Measurements from ENCODE around the gene P2RX6.
A peak's percentile ranks its signal among the peaks of the same experiment; 100 is the strongest.

Gene P2RX6

GRCh38 chr22:20983081-20983771, 31.7 kb upstream of the P2RX6 start:
- H3K36me3 Mint-ChIP-seq (ENCODE audit: insufficient read depth): peaks cover 15% of the 10 kb centered on the region
- ATAC-seq (replicated peaks): no peak
- peak overlapping the region; percentile 92 to 97 for H3K4me3 Mint-ChIP-seq
- peak overlapping the region; percentile 90 to 97 for H3K27ac Mint-ChIP-seq
- H3K9me3 Mint-ChIP-seq: no peaks in the 10 kb centered on the region
- peaks cover 29 to 34% of the 10 kb centered on the region in 2 donors for H3K4me1 Mint-ChIP-seq (ENCODE audit: low read depth in 2 of 2)
- no peak for DNase-seq
- H3K27me3 Mint-ChIP-seq: no peaks in the 10 kb centered on the region

GRCh38 chr22:20985720-20986119, 29.2 kb upstream of the P2RX6 start:
- DNase-seq (no peak), ATAC-seq (replicated peaks) (no peak)
- Mint-ChIP-seq H3K27ac (no peak overlapping the region), H3K4me3 (no peak overlapping the region), H3K36me3 (ENCODE audit: insufficient read depth) (peaks cover 18% of the 10 kb centered on the region), H3K27me3 (no peaks in the 10 kb centered on the region), H3K9me3 (no peaks in the 10 kb centered on the region), H3K4me1 (ENCODE audit: low read depth in 2 of 2) (peaks cover 28 to 34% of the 10 kb centered on the region in 2 donors)

GRCh38 chr22:20986365-20986764, 28.6 kb upstream of the P2RX6 start:
- peaks cover 24% of the 10 kb centered on the region for H3K36me3 Mint-ChIP-seq (ENCODE audit: insufficient read depth)
- H3K27ac Mint-ChIP-seq: peak overlapping the region in 1 of 2 donors; percentile 15
- no peak for DNase-seq
- H3K9me3 Mint-ChIP-seq: no peaks in the 10 kb centered on the region
- no peak overlapping the region for H3K4me3 Mint-ChIP-seq
- no peak for ATAC-seq (replicated peaks)
- peaks cover 22 to 28% of the 10 kb centered on the region in 2 donors for H3K4me1 Mint-ChIP-seq (ENCODE audit: low read depth in 2 of 2)
- no peaks in the 10 kb centered on the region for H3K27me3 Mint-ChIP-seq

GRCh38 chr22:20987375-20987774, 27.6 kb upstream of the P2RX6 start:
- H3K4me3 Mint-ChIP-seq: no peak overlapping the region
- ATAC-seq (replicated peaks) (no peak), DNase-seq (no peak)
- peaks cover 19 to 25% of the 10 kb centered on the region in 2 donors for H3K4me1 Mint-ChIP-seq (ENCODE audit: low read depth in 2 of 2)
- H3K9me3 Mint-ChIP-seq: no peaks in the 10 kb centered on the region
- peaks cover 21% of the 10 kb centered on the region for H3K36me3 Mint-ChIP-seq (ENCODE audit: insufficient read depth)
- H3K27me3 Mint-ChIP-seq: no peaks in the 10 kb centered on the region
- H3K27ac Mint-ChIP-seq: no peak overlapping the region

DNA sequence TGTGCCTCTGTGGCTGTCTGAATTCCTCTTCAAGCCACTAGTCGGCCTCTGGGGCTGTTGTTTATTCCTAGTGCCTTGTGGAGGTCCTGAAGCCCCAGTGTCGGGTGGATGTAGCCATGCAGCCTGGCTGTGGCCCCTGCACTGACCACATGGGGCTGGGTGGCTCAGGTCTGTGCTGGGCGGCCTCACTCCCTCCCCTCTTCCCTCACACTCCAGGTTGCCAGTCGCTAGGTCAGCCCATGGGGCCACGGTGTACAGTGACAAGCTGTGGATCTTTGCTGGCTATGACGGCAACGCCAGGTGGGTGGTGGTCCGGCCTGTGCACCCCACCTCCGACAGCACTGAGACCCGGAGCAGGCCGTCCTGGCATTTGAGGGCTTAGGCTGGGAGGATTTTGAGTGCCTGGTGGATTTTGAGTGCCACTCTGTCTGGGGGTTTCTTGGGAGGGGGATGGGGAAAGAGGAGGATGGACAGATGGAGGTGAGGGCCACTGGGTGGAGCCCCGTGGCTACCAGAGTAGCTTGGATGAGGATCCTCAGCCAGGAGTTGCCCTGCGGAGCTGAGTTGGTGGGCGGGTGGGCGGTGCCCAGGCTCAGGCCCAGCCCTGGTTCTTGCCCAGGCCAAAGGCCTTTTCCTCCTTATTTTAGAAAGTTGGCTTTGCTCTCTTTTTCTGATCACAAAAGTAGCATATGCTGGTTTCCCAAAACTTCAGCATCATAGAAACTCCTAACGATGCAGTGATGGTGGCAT, 26.2 kb upstream of the P2RX6 start:
- Mint-ChIP-seq H3K4me3 (no peak overlapping the region), H3K4me1 (ENCODE audit: low read depth in 2 of 2) (peaks cover 10 to 13% of the 10 kb centered on the region in 2 donors), H3K36me3 (ENCODE audit: insufficient read depth) (peaks cover 18% of the 10 kb centered on the region), H3K27me3 (no peaks in the 10 kb centered on the region), H3K9me3 (no peaks in the 10 kb centered on the region), H3K27ac (peak overlapping the region; percentile 28 to 30)
- ATAC-seq (replicated peaks) (no peak), DNase-seq (no peak)

- no peak for ATAC-seq (replicated peaks)
- no peak for DNase-seq
- Mint-ChIP-seq H3K27me3 (no peaks in the 10 kb centered on the region), H3K4me1 (ENCODE audit: low read depth in 2 of 2) (peaks cover 7 to 8% of the 10 kb centered on the region in 2 donors), H3K27ac (peak overlapping the region; percentile 28 to 30), H3K36me3 (ENCODE audit: insufficient read depth) (peaks cover 18% of the 10 kb centered on the region), H3K9me3 (no peaks in the 10 kb centered on the region), H3K4me3 (no peak overlapping the region)
Measured at GRCh38 chr22:20989323-20990138, 25.4 kb upstream of the P2RX6 start.

DNA sequence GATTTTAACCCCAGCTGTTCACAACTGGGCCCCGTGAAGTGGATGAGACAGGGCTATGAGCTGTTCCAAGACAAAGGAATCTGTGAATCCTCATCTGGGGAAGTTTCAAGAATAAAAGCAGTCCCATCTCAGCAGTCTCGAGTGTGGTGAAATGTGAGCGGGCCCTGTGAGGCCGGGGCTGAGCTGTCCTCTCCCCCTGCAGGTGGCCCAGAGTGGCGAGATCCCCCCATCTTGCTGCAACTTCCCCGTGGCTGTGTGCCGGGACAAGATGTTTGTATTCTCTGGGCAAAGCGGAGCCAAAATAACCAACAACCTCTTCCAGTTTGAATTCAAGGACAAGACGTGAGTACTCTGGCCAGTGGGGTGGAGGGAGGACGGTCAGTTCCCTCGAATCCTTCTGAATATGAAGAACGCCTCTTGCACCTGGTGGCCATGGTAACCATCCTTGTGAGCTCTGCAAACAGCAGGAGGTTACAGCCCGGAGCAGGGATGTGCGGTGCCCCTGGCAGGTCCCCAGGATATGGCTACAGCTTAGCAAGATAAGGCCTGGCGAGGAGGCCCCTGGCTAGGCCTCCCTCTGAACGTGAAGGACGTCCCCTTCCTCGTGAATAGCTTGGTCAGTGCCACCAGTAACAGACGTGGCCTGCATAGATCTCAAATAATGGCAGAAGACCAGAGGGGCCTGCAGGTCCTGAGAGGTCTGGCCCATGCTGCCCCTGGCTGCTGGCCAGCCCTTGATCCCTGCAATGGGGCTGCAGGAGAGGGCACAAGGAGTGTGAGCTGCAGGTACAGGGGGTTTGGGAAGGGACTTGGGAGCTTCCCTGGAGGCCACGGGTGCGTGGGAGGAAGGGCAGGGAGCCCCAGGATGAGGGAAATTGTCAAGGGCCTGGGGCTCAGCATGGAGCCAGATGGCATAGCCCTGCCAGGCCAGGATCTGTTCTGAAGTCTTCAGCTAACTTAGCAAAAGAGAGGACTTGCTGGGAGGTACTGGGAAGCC, 24.5 kb upstream of the P2RX6 start:
- Mint-ChIP-seq H3K9me3 (no peaks in the 10 kb centered on the region), H3K4me3 (no peak overlapping the region), H3K27ac (no peak overlapping the region), H3K27me3 (no peaks in the 10 kb centered on the region), H3K36me3 (ENCODE audit: insufficient read depth) (peaks cover 21% of the 10 kb centered on the region), H3K4me1 (ENCODE audit: low read depth in 2 of 2) (peaks cover 7 to 8% of the 10 kb centered on the region in 2 donors)
- no peak for ATAC-seq (replicated peaks)
- no peak for DNase-seq

DNA sequence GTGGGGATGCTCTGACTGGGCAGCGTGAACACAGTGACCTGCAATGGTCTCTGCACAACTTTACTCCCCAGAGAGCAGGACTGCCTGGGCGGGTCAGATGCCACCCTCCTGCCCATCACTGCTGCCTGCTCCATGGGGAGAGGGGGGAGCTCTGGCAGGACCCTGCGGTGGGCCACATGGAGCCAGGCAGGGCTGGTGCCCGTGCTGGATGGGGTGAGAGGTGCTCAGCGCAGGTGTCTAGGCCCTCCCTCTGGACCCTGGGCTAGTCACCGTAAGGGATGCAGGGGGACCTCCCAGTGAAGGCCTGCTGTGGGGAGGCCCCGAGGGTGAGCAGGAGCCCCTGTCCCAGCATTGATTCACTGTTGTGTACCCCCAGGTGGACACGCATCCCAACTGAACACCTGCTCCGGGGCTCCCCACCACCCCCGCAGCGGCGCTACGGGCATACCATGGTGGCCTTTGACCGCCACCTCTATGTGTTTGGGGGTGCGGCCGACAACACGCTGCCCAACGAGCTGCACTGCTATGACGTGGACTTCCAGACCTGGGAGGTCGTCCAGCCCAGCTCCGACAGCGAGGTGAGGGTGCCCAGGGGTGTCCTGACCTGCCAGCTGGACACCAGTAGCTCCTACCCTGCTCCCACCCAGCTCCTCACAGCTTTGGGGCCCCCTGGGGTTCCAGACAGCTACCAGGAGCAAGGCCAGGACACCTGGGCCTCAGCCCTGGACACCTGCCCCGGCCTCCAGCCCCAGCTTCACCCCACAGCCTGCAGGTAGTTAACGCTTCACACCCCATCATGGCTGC, 23.5 kb upstream of the P2RX6 start:
- H3K36me3 Mint-ChIP-seq (ENCODE audit: insufficient read depth): peaks cover 26% of the 10 kb centered on the region
- H3K4me1 Mint-ChIP-seq (ENCODE audit: low read depth in 2 of 2): peaks cover 7 to 8% of the 10 kb centered on the region in 2 donors
- no peak overlapping the region for H3K27ac Mint-ChIP-seq
- no peaks in the 10 kb centered on the region for H3K27me3 Mint-ChIP-seq
- DNase-seq (no peak), ATAC-seq (replicated peaks) (no peak)
- no peak overlapping the region for H3K4me3 Mint-ChIP-seq
- H3K9me3 Mint-ChIP-seq: no peaks in the 10 kb centered on the region

DNA sequence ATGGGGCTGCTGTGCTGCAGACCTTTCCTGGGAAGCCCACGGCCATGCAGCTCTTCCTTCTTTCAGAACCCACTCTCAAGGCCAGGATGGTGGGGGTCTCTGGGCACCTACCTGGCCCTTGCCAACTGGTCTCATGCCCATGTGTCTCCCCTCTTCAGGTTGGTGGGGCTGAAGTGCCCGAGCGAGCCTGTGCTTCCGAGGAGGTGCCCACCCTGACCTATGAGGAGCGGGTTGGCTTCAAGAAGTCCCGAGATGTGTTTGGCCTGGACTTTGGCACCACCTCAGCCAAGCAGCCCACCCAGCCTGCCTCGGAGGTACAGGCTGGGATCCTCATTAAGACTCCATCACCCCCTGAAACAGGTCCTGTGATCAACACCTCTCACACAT, 22.9 kb upstream of the P2RX6 start:
- ATAC-seq (replicated peaks) (no peak), DNase-seq (no peak)
- H3K27me3 Mint-ChIP-seq: no peaks in the 10 kb centered on the region
- H3K27ac Mint-ChIP-seq: no peak overlapping the region
- peaks cover 24% of the 10 kb centered on the region for H3K36me3 Mint-ChIP-seq (ENCODE audit: insufficient read depth)
- peaks cover 7 to 8% of the 10 kb centered on the region in 2 donors for H3K4me1 Mint-ChIP-seq (ENCODE audit: low read depth in 2 of 2)
- no peak overlapping the region for H3K4me3 Mint-ChIP-seq
- no peaks in the 10 kb centered on the region for H3K9me3 Mint-ChIP-seq

DNA sequence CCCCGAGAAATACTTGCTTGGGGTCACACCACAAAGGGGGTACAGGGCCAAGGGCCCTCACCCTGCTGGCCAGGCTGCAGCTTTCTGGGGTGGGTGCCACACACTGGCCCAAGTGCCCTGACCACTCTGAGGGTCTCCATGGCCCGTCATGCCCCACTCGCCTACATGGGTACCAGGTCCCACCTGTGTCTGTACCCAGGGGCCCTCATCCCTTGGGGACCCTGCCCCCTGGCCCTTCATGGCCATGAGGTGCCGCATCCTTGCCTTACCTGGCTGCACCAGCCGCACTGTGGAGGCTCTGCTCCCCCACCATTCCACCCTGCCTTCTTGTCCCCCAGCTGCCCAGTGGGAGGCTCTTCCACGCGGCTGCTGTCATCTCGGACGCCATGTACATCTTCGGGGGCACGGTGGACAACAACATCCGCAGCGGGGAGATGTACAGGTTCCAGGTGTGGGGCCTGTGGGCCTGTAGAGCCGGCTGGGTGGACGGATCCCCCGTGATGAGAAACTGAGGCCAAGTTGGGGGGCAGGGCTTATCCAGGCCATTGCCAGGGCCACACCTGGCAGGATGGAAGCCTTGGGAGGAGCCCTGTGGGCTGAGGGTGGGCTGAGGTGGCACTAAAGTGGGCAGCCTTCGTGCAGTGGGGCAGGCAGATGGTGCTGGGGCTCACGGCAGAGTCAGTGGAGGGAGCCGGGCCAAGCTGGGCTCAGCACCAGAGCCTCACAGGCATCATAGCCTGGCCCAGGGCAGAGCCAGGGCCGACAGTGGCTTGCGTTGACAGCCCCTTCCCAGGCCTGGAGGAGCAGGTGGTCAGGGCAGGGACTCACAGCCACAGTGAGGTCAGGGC, 22.3 kb upstream of the P2RX6 start:
- H3K9me3 Mint-ChIP-seq: no peaks in the 10 kb centered on the region
- no peaks in the 10 kb centered on the region for H3K27me3 Mint-ChIP-seq
- peaks cover 26% of the 10 kb centered on the region for H3K36me3 Mint-ChIP-seq (ENCODE audit: insufficient read depth)
- H3K4me3 Mint-ChIP-seq: no peak overlapping the region
- ATAC-seq (replicated peaks) (no peak), DNase-seq (no peak)
- H3K4me1 Mint-ChIP-seq (ENCODE audit: low read depth in 2 of 2): peaks cover 7 to 8% of the 10 kb centered on the region in 2 donors
- H3K27ac Mint-ChIP-seq: no peak overlapping the region

DNA sequence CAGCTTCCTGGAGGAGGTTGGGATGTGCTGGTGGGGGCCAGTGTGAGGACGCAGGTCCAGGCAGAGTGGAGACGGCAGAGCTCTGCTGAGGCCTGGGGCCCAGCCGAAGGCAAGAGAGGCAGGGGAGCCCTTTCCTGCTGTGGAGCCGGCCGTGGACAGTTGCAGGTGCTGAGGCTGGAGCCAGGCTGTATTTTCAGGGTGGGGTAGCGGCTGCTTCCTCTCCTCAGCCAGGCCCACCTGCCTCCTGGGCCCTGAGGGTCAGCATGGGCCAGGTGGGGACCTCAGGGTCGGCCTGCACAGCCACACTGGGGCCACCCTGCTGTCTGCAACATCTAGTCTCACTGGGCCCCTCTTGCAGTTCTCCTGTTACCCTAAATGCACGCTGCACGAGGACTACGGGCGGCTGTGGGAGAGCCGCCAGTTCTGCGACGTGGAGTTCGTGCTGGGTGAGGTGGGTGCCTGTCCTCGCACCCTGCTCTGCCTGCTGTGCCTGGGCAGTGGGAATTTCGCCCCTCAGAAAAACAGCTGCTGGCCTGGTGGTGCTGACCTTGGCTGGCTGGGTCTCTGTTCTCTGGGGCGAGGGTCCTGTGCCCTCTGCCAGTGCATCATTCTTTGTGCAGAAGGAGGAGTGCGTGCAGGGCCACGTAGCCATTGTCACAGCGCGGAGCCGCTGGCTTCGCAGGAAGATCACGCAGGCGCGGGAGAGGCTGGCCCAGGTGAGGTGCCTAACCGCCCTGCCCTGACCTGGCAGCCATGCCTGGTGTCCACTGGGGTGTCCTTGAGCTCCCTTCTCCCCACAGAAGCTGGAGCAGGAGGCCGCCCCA, 21.4 kb upstream of the P2RX6 start:
- no peaks in the 10 kb centered on the region for H3K9me3 Mint-ChIP-seq
- H3K4me3 Mint-ChIP-seq: no peak overlapping the region
- ATAC-seq (replicated peaks) (no peak), DNase-seq (no peak)
- H3K4me1 Mint-ChIP-seq (ENCODE audit: low read depth in 2 of 2): peaks cover 7 to 12% of the 10 kb centered on the region in 2 donors
- peaks cover 34% of the 10 kb centered on the region for H3K36me3 Mint-ChIP-seq (ENCODE audit: insufficient read depth)
- H3K27me3 Mint-ChIP-seq: no peaks in the 10 kb centered on the region
- H3K27ac Mint-ChIP-seq: no peak overlapping the region
